ENCODE results near the gene LAGE3. TPM values are rescaled to one million over a fixed set of nuclear protein-coding genes. Genes with fewer than 3 reads are reported as not detected.

Gene LAGE3
- total and polyA plus RNA-seq, 2 of the 8 experiments (the other 6 are each of a cell fraction or from before 2014, with no cell fraction given): 44.5 to 102 TPM

GRCh38 chrX:154511761-154512160 lies 32.7 kb upstream of the LAGE3 start:
- DNase-seq (ENCODE audit: low read depth in 1 of 2, low spot score in 2 of 2) (no peak), FAIRE-seq (no peak)
- no peak overlapping the region for H2BK5ac ChIP-seq (ENCODE audit: low read depth, low read length)
- H2BK20ac ChIP-seq (ENCODE audit: low read length): no peak overlapping the region
- no peak overlapping the region for H3K4me3 ChIP-seq (ENCODE audit: extremely low read depth in 1 of 4, insufficient read depth in 2 of 4, low read depth in 3 of 4, low read length in 4 of 4)
- no peak overlapping the region for H4K8ac ChIP-seq (ENCODE audit: extremely low read depth, insufficient read depth, low read length)
- no peak overlapping the region for H3K56ac ChIP-seq (replicated peaks; ENCODE audit: insufficient read length, low read depth, low read length)
- H3K4me2 ChIP-seq (ENCODE audit: insufficient read depth in 1 of 2, low read depth in 2 of 2, low read length in 2 of 2): no peak overlapping the region
- no peaks in the 10 kb centered on the region for H3K9me3 ChIP-seq (ENCODE audit: insufficient read depth in 2 of 2, low read depth in 1 of 2, low read length in 1 of 2)
- H4K20me1 ChIP-seq (replicated peaks in 1 of 2; ENCODE audit: control insufficient read depth in 1 of 2, insufficient read depth in 2 of 2, low read length in 2 of 2): no peaks in the 10 kb centered on the region
- no peak overlapping the region for H3K14ac ChIP-seq (ENCODE audit: insufficient read length)
- no peak overlapping the region for H3K4ac ChIP-seq (replicated peaks; ENCODE audit: insufficient read length, low read depth, low read length)
- H3K9ac ChIP-seq (replicated peaks in 1 of 4; ENCODE audit: extremely low read depth in 1 of 4, low read depth in 3 of 4, low read length in 3 of 4): no peak overlapping the region
- H2AK5ac ChIP-seq (ENCODE audit: low read depth, low read length): no peak overlapping the region
- H3K27ac ChIP-seq (ENCODE audit: low read depth, low read length): no peak overlapping the region
- peaks cover 6% of the 10 kb centered on the region for H3K23me2 ChIP-seq (ENCODE audit: low read depth, low read length)
- H3K27me3 ChIP-seq (replicated peaks in 1 of 4; ENCODE audit: control insufficient read depth in 3 of 4, extremely low read depth in 1 of 4, insufficient read depth in 3 of 4, low read length in 3 of 4): no peaks in the 10 kb centered on the region
- no peaks in the 10 kb centered on the region for H3K4me1 ChIP-seq (replicated peaks in 1 of 4; ENCODE audit: control insufficient read depth in 3 of 4, insufficient read depth in 4 of 4, low read length in 3 of 4)
- no peak overlapping the region for H2BK12ac ChIP-seq (ENCODE audit: low read depth, low read length)
- H4K5ac ChIP-seq (ENCODE audit: insufficient read length, low read depth, low read length): no peak overlapping the region
- CTCF ChIA-PET (ENCODE audit: partially characterized antibody): no interaction called here
- no peak overlapping the region for H2AFZ ChIP-seq (ENCODE audit: low read length)
- no peaks in the 10 kb centered on the region for H3K36me3 ChIP-seq (ENCODE audit: control insufficient read depth in 2 of 4, insufficient read depth in 4 of 4, low read length in 3 of 4)
- WGBS, 2 experiments (ENCODE audit: extremely low coverage in 1 of 2, insufficient coverage in 1 of 2, insufficient read length in 1 of 2, insufficient replicate concordance in 2 of 2, low coverage in 1 of 2, low lambda C conversion rate in 2 of 2, missing lambda C conversion rate in 1 of 2): 94% methylated on average over 7 of the region's 12 CpGs; no CpG with 5 or more reads in 1 of the 2 experiments
- no peak overlapping the region for H2BK15ac ChIP-seq (ENCODE audit: low read length)
- no peak overlapping the region for H4K91ac ChIP-seq (replicated peaks; ENCODE audit: insufficient read length, low read length)
- H3K18ac ChIP-seq (ENCODE audit: extremely low read depth, low read length): no peak overlapping the region
- H2BK120ac ChIP-seq (replicated peaks; ENCODE audit: low read depth, low read length): no peak overlapping the region
- H3K23ac ChIP-seq (ENCODE audit: insufficient read length): no peak overlapping the region
- H3K79me2 ChIP-seq (ENCODE audit: control insufficient read depth in 1 of 2, insufficient read depth in 2 of 2, low read length in 2 of 2): no peaks in the 10 kb centered on the region
- POLR2A ChIA-PET (ENCODE audit: partially characterized antibody): no interaction called here
- H3K79me1 ChIP-seq (ENCODE audit: low read depth, low read length): no peaks in the 10 kb centered on the region
- no peak for TF ChIP-seq CREB1 (IDR thresholded peaks at IDR 0.05)
- TF ChIP-seq SP4 (IDR thresholded peaks at IDR 0.05; ENCODE audit: low read length): no peak
- no peak for TF ChIP-seq SIN3A (conservative IDR thresholded peaks at IDR 0.05 in 1 of 2, IDR thresholded peaks at IDR 0.05 in 1 of 2; ENCODE audit: low read depth in 1 of 2, low read length in 2 of 2)
- TF ChIP-seq SAP30 (IDR thresholded peaks at IDR 0.05; ENCODE audit: insufficient read depth, insufficient replicate concordance, low read length): no peak
- no peak for TF ChIP-seq KDM1A (IDR thresholded peaks at IDR 0.05; ENCODE audit: borderline replicate concordance, low read length)
- no peak for TF ChIP-seq EP300 (IDR thresholded peaks at IDR 0.05; ENCODE audit: borderline replicate concordance in 1 of 2, low read depth in 2 of 2, low read length in 2 of 2)
- TF ChIP-seq RBBP5 (IDR thresholded peaks at IDR 0.05; ENCODE audit: borderline replicate concordance, low read depth, low read length): no peak
- TF ChIP-seq FOSL1 (IDR thresholded peaks at IDR 0.05; ENCODE audit: insufficient read depth, low read depth, low read length): no peak
- TF ChIP-seq SRF (IDR thresholded peaks at IDR 0.05; ENCODE audit: low read depth, low read length): no peak
- no peak for TF ChIP-seq CBX5 (IDR thresholded peaks at IDR 0.05; ENCODE audit: low read depth, low read length)
- no peak for TF ChIP-seq SIRT6 (IDR thresholded peaks at IDR 0.05; ENCODE audit: low read length)
- TF ChIP-seq ATF3 (IDR thresholded peaks at IDR 0.05; ENCODE audit: insufficient read depth, low read depth, low read length): no peak
- no peak for TF ChIP-seq EZH2 (IDR thresholded peaks at IDR 0.05; ENCODE audit: low read depth, low read length, severe bottlenecking)
- TF ChIP-seq SIX5 (IDR thresholded peaks at IDR 0.05; ENCODE audit: low read depth, low read length): no peak
- no peak for TF ChIP-seq EGR1 (IDR thresholded peaks at IDR 0.05; ENCODE audit: borderline replicate concordance, low read depth, low read length)
